Measurements from ENCODE around the gene PRDX5.

DNA sequence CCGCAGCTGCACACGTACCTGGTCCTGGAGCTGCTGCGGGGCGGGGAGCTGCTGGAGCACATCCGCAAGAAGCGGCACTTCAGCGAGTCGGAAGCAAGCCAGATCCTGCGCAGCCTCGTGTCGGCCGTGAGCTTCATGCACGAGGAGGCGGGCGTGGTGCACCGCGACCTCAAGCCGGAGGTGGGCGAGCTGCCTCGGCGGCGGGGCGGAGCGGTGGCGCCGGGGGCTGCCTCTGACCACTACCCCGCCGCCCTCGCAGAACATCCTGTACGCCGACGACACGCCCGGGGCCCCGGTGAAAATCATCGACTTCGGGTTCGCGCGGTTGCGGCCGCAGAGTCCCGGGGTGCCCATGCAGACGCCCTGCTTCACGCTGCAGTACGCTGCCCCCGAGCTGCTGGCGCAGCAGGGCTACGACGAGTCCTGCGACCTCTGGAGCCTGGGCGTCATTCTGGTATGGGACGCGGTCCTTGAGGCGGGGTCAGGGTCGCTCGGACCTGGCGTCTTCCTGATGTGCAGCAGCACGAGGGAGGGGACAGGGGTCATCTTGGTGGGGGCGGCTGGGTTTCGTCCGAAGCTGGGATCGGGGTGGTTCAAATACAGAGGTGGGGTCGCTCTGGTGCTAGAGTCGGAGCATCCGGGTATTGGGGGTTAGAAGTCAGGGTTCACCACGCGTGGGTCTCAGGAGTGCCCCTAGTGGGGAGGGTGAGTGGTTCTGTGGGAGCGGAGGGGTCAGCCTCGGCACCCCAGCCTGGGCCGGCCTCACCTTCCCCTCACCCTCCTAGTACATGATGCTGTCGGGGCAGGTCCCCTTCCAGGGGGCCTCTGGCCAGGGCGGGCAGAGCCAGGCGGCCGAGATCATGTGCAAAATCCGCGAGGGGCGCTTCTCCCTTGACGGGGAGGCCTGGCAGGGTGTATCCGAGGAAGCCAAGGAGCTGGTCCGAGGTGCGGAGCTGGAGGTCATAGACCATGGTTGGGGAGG lies 51.8 kb downstream of the PRDX5 start:
- TF ChIP-seq POLR2A (IDR thresholded peaks at IDR 0.05; ENCODE audit: low read length) (no peak), GATA1 (IDR thresholded peaks at IDR 0.05; ENCODE audit: low read depth, low read length) (no peak)
